ENCODE results near the gene AKAP7.

AKAP7 gene

GRCh38 chr6:131197716-131198115 is 62.4 kb downstream of the AKAP7 start:
- peaks cover 22 to 38% (median 31%) of the 10 kb centered on the region in 4 experiments for H3K4me1 ChIP-seq (ENCODE audit: control extremely low read depth in 1 of 4, control insufficient read depth in 4 of 4, insufficient read depth in 4 of 4, low read length in 3 of 4)
- H3K4me3 ChIP-seq (ENCODE audit: control insufficient read depth in 1 of 7, extremely low read depth in 1 of 7, insufficient read depth in 4 of 7, low read depth in 2 of 7, low read length in 6 of 7), result no peak overlapping the region
- H3K27me3 ChIP-seq (replicated peaks in 2 of 5; ENCODE audit: control insufficient read depth in 4 of 5, insufficient read depth in 5 of 5, low read length in 4 of 5), result no peaks in the 10 kb centered on the region
- 45% methylated on average over 7 of the region's 8 CpGs for WGBS (ENCODE audit: insufficient coverage)
- peak in 2 of 3 donors; percentile 74 to 88 for DNase-seq
- no peak overlapping the region for H3K27ac ChIP-seq (ENCODE audit: insufficient read depth in 1 of 2, low read depth in 1 of 2, low read length in 2 of 2, poor library complexity in 1 of 2, severe bottlenecking in 2 of 2)
- POLR2A ChIA-PET, result no interaction called here
- CTCF ChIA-PET, result interaction anchor here (0.9 to 3.1 kb wide), 3 partner anchors 14 to 316 kb away, joined by 3 to 23 read pairs (median 3); no protein-coding TSS in a partner anchor
- peaks cover 0 to 19% (median 0%) of the 10 kb centered on the region in 5 experiments for H3K9me3 ChIP-seq (ENCODE audit: control extremely low read depth in 1 of 5, control insufficient read depth in 4 of 5, insufficient read depth in 2 of 5, low read depth in 1 of 5, low read length in 4 of 5)
- peaks cover 0 to 2% (median 0%) of the 10 kb centered on the region in 4 experiments for H3K36me3 ChIP-seq (ENCODE audit: control insufficient read depth in 4 of 4, insufficient read depth in 4 of 4, low read length in 3 of 4)

GRCh38 chr6:131199568-131200272 is 64.5 kb downstream of the AKAP7 start:
- Histone ChIP-seq H3K9me3 (ENCODE audit: control extremely low read depth in 1 of 5, control insufficient read depth in 4 of 5, insufficient read depth in 2 of 5, low read depth in 1 of 5, low read length in 4 of 5) (peaks cover 0 to 5% (median 0%) of the 10 kb centered on the region in 5 experiments), H3K4me3 (ENCODE audit: control insufficient read depth in 1 of 7, extremely low read depth in 1 of 7, insufficient read depth in 4 of 7, low read depth in 2 of 7, low read length in 6 of 7) (peak overlapping the region in 3 of 7 experiments; percentile 16 to 45 (median 43)), H3K27ac (ENCODE audit: insufficient read depth in 1 of 2, low read depth in 1 of 2, low read length in 2 of 2, poor library complexity in 1 of 2, severe bottlenecking in 2 of 2) (peak overlapping the region in 1 of 2 experiments; percentile 44), H3K4me1 (ENCODE audit: control extremely low read depth in 1 of 4, control insufficient read depth in 4 of 4, insufficient read depth in 4 of 4, low read length in 3 of 4) (peaks cover 22 to 40% (median 32%) of the 10 kb centered on the region in 4 experiments), H3K36me3 (ENCODE audit: control insufficient read depth in 4 of 4, insufficient read depth in 4 of 4, low read length in 3 of 4) (peaks cover 0 to under 1% (median 0%) of the 10 kb centered on the region in 4 experiments), H3K27me3 (replicated peaks in 2 of 5; ENCODE audit: control insufficient read depth in 4 of 5, insufficient read depth in 5 of 5, low read length in 4 of 5) (no peaks in the 10 kb centered on the region)
- CTCF ChIA-PET, result interaction anchor here (0.7 to 3.1 kb wide), 13 partner anchors 10 to 400 kb away, joined by 3 to 42 read pairs (median 3); no protein-coding TSS in a partner anchor
- POLR2A ChIA-PET, result no interaction called here
- DNase-seq, result peak; percentile 94 to 98 (median 97)
- 6% methylated on average over 10 of the region's 10 CpGs for WGBS (ENCODE audit: insufficient coverage)

- ChIA-PET POLR2A (no interaction called here), CTCF (interaction anchor here (0.5 to 2.0 kb wide), 2 partner anchors 163 to 328 kb away, joined by 3 to 5 read pairs; no protein-coding TSS in a partner anchor)
- no peak overlapping the region for H3K27ac ChIP-seq (ENCODE audit: insufficient read depth in 1 of 2, low read depth in 1 of 2, low read length in 2 of 2, poor library complexity in 1 of 2, severe bottlenecking in 2 of 2)
- H3K36me3 ChIP-seq (ENCODE audit: control insufficient read depth in 4 of 4, insufficient read depth in 4 of 4, low read length in 3 of 4), result peaks cover 0 to 3% (median 1%) of the 10 kb centered on the region in 4 experiments
- no peak for DNase-seq
- H3K4me3 ChIP-seq (ENCODE audit: control insufficient read depth in 1 of 7, extremely low read depth in 1 of 7, insufficient read depth in 4 of 7, low read depth in 2 of 7, low read length in 6 of 7), result no peak overlapping the region
- no peaks in the 10 kb centered on the region for H3K27me3 ChIP-seq (replicated peaks in 2 of 5; ENCODE audit: control insufficient read depth in 4 of 5, insufficient read depth in 5 of 5, low read length in 4 of 5)
- no peaks in the 10 kb centered on the region for H3K9me3 ChIP-seq (ENCODE audit: control extremely low read depth in 1 of 5, control insufficient read depth in 4 of 5, insufficient read depth in 2 of 5, low read depth in 1 of 5, low read length in 4 of 5)
- WGBS (ENCODE audit: insufficient coverage), result 100% methylated on average over 1 of the region's 3 CpGs
- peaks cover 0 to 8% (median 4%) of the 10 kb centered on the region in 4 experiments for H3K4me1 ChIP-seq (ENCODE audit: control extremely low read depth in 1 of 4, control insufficient read depth in 4 of 4, insufficient read depth in 4 of 4, low read length in 3 of 4)
Observed at GRCh38 chr6:131205481-131206244, 70.4 kb downstream of the AKAP7 start.

- Histone ChIP-seq H3K27ac (ENCODE audit: insufficient read depth in 1 of 2, low read depth in 1 of 2, low read length in 2 of 2, poor library complexity in 1 of 2, severe bottlenecking in 2 of 2) (no peak overlapping the region), H3K9me3 (ENCODE audit: control extremely low read depth in 1 of 5, control insufficient read depth in 4 of 5, insufficient read depth in 2 of 5, low read depth in 1 of 5, low read length in 4 of 5) (no peaks in the 10 kb centered on the region), H3K27me3 (replicated peaks in 2 of 5; ENCODE audit: control insufficient read depth in 4 of 5, insufficient read depth in 5 of 5, low read length in 4 of 5) (no peaks in the 10 kb centered on the region), H3K4me1 (ENCODE audit: control extremely low read depth in 1 of 4, control insufficient read depth in 4 of 4, insufficient read depth in 4 of 4, low read length in 3 of 4) (peaks cover 0 to 3% (median under 1%) of the 10 kb centered on the region in 4 experiments), H3K4me3 (ENCODE audit: control insufficient read depth in 1 of 7, extremely low read depth in 1 of 7, insufficient read depth in 4 of 7, low read depth in 2 of 7, low read length in 6 of 7) (no peak overlapping the region), H3K36me3 (ENCODE audit: control insufficient read depth in 4 of 4, insufficient read depth in 4 of 4, low read length in 3 of 4) (peaks cover 0 to 3% (median 1%) of the 10 kb centered on the region in 4 experiments)
- ChIA-PET POLR2A (no interaction called here), CTCF (no interaction called here)
- 100% methylated on average over 1 of the region's 2 CpGs for WGBS (ENCODE audit: insufficient coverage)
- no peak for DNase-seq
Observed at GRCh38 chr6:131206463-131207251, 71.4 kb downstream of the AKAP7 start.

GRCh38 chr6:131208787-131209186 is 73.5 kb downstream of the AKAP7 start:
- H3K36me3 ChIP-seq (ENCODE audit: control insufficient read depth in 4 of 4, insufficient read depth in 4 of 4, low read length in 3 of 4), result peaks cover 0 to 3% (median 1%) of the 10 kb centered on the region in 4 experiments
- ChIA-PET CTCF (no interaction called here), POLR2A (interaction anchor here (0.7 kb wide), 1 partner anchor 1609 kb away, joined by 4 read pairs; no protein-coding TSS in a partner anchor)
- WGBS (ENCODE audit: insufficient coverage), result 100% methylated on average over 1 of the region's 1 CpG
- H3K27me3 ChIP-seq (replicated peaks in 2 of 5; ENCODE audit: control insufficient read depth in 4 of 5, insufficient read depth in 5 of 5, low read length in 4 of 5), result no peaks in the 10 kb centered on the region
- H3K4me1 ChIP-seq (ENCODE audit: control extremely low read depth in 1 of 4, control insufficient read depth in 4 of 4, insufficient read depth in 4 of 4, low read length in 3 of 4), result peaks cover 0 to 5% (median 4%) of the 10 kb centered on the region in 4 experiments
- no peak overlapping the region for H3K27ac ChIP-seq (ENCODE audit: insufficient read depth in 1 of 2, low read depth in 1 of 2, low read length in 2 of 2, poor library complexity in 1 of 2, severe bottlenecking in 2 of 2)
- H3K4me3 ChIP-seq (ENCODE audit: control insufficient read depth in 1 of 7, extremely low read depth in 1 of 7, insufficient read depth in 4 of 7, low read depth in 2 of 7, low read length in 6 of 7), result no peak overlapping the region
- H3K9me3 ChIP-seq (ENCODE audit: control extremely low read depth in 1 of 5, control insufficient read depth in 4 of 5, insufficient read depth in 2 of 5, low read depth in 1 of 5, low read length in 4 of 5), result no peaks in the 10 kb centered on the region
- no peak for DNase-seq

GRCh38 chr6:131210469-131210868 is 75.2 kb downstream of the AKAP7 start:
- CTCF ChIA-PET, result interaction anchor here (1.4 kb wide), 1 partner anchor 11 kb away, joined by 3 read pairs; no protein-coding TSS in a partner anchor
- Histone ChIP-seq H3K4me3 (ENCODE audit: control insufficient read depth in 1 of 7, extremely low read depth in 1 of 7, insufficient read depth in 4 of 7, low read depth in 2 of 7, low read length in 6 of 7) (no peak overlapping the region), H3K27ac (ENCODE audit: insufficient read depth in 1 of 2, low read depth in 1 of 2, low read length in 2 of 2, poor library complexity in 1 of 2, severe bottlenecking in 2 of 2) (no peak overlapping the region), H3K27me3 (replicated peaks in 2 of 5; ENCODE audit: control insufficient read depth in 4 of 5, insufficient read depth in 5 of 5, low read length in 4 of 5) (no peaks in the 10 kb centered on the region), H3K9me3 (ENCODE audit: control extremely low read depth in 1 of 5, control insufficient read depth in 4 of 5, insufficient read depth in 2 of 5, low read depth in 1 of 5, low read length in 4 of 5) (no peaks in the 10 kb centered on the region), H3K4me1 (ENCODE audit: control extremely low read depth in 1 of 4, control insufficient read depth in 4 of 4, insufficient read depth in 4 of 4, low read length in 3 of 4) (peaks cover 0 to 7% (median 4%) of the 10 kb centered on the region in 4 experiments), H3K36me3 (ENCODE audit: control insufficient read depth in 4 of 4, insufficient read depth in 4 of 4, low read length in 3 of 4) (peaks cover 0 to 3% (median 1%) of the 10 kb centered on the region in 4 experiments)
- WGBS (ENCODE audit: insufficient coverage), result no CpG with 5 or more reads among the region's 2 CpGs
- DNase-seq, result no peak
- POLR2A ChIA-PET, result no interaction called here

Measured in common myeloid progenitor, CD34-positive (primary cell).